HepG2 (cell line): ENCODE data around the gene CPNE2. TPM values are rescaled to one million over a fixed set of nuclear protein-coding genes. Genes with fewer than 3 reads are reported as not detected.

Experiments used
- AKNA ChIP-seq: sonication (generic); formaldehyde crosslinking; IDR thresholded peaks from 2 replicates; pipeline ENCODE4 v1.4.0; 2020; ENCODE audit warnings: missing genetic modification reagents, borderline replicate concordance
- CHCHD3 ChIP-seq: sonication (generic); formaldehyde crosslinking; IDR thresholded peaks from 2 replicates; pipeline ENCODE4 v1.8.0; 2022; ENCODE audit warnings: mild to moderate bottlenecking, missing genetic modification reagents, moderate library complexity
- EEA1 ChIP-seq: sonication (generic); formaldehyde crosslinking; IDR thresholded peaks from 2 replicates; pipeline ENCODE4 v1.5.1; 2020; ENCODE audit warnings: mild to moderate bottlenecking, missing genetic modification reagents, borderline replicate concordance
- FOXK1 ChIP-seq: sonication (generic); formaldehyde crosslinking; IDR thresholded peaks from 2 replicates; pipeline ENCODE4 v1.4.0; 2020; ENCODE audit warnings: low read depth, missing genetic modification reagents, borderline replicate concordance
- HMG20B ChIP-seq: conservative IDR thresholded peaks from 2 replicates; pipeline ENCODE4 v1.6.1; 2016; ENCODE audit warnings: missing genetic modification reagents, missing compliant biosample characterization
- IRF2 ChIP-seq: IDR thresholded peaks from 2 replicates; pipeline ENCODE4 v1.6.1; 2018; ENCODE audit warnings: missing genetic modification reagents, missing compliant biosample characterization
- LBX2 ChIP-seq: sonication (generic); formaldehyde crosslinking; IDR thresholded peaks from 2 replicates; pipeline ENCODE4 v1.5.0; 2020; ENCODE audit warnings: missing genetic modification reagents, mild to moderate bottlenecking, borderline replicate concordance
- NFE2 ChIP-seq: sonication (generic); formaldehyde crosslinking; IDR thresholded peaks from 2 replicates; pipeline ENCODE4 v1.4.0; 2020; ENCODE audit warnings: missing genetic modification reagents
- NFYC ChIP-seq: IDR thresholded peaks from 2 replicates; pipeline ENCODE4 v1.6.1; 2016; ENCODE audit warnings: missing genetic modification reagents, missing compliant biosample characterization
- PLSCR1 ChIP-seq: sonication (generic); formaldehyde crosslinking; IDR thresholded peaks from 2 replicates; pipeline ENCODE4 v1.5.0; 2020; ENCODE audit warnings: missing genetic modification reagents, mild to moderate bottlenecking, borderline replicate concordance
- RFXANK ChIP-seq: IDR thresholded peaks from 2 replicates; pipeline ENCODE4 v1.6.1; 2016
- SALL1 ChIP-seq: sonication (generic); formaldehyde crosslinking; IDR thresholded peaks from 2 replicates; pipeline ENCODE4 v1.8.0; 2022; ENCODE audit warnings: mild to moderate bottlenecking, missing genetic modification reagents
- SP2 ChIP-seq: sonication (generic); formaldehyde crosslinking; IDR thresholded peaks from 2 replicates; pipeline ENCODE4 v1.5.1; 2020; ENCODE audit warnings: mild to moderate bottlenecking, missing genetic modification reagents
- TFDP1 ChIP-seq: IDR thresholded peaks from 2 replicates; pipeline ENCODE4 v1.6.1; 2016; ENCODE audit warnings: missing compliant biosample characterization, missing genetic modification reagents, borderline replicate concordance
- TFE3 ChIP-seq: IDR thresholded peaks from 2 replicates; pipeline ENCODE4 v1.6.1; 2016
- ZFX ChIP-seq: sonication (generic); formaldehyde crosslinking; IDR thresholded peaks from 2 replicates; pipeline ENCODE4 v1.4.0; 2020; ENCODE audit warnings: mild to moderate bottlenecking, low read depth, missing genetic modification reagents, moderate library complexity
- ZNF501 ChIP-seq: sonication (generic); formaldehyde crosslinking; IDR thresholded peaks from 2 replicates; pipeline ENCODE4 v1.5.1; 2020; ENCODE audit warnings: mild to moderate bottlenecking, moderate library complexity, missing genetic modification reagents
- ZNF672 ChIP-seq: sonication (generic); formaldehyde crosslinking; IDR thresholded peaks from 2 replicates; pipeline ENCODE4 v1.8.1; 2022; ENCODE audit warnings: missing genetic modification reagents
- ZNF839 ChIP-seq: sonication (generic); formaldehyde crosslinking; IDR thresholded peaks from 2 replicates; pipeline ENCODE4 v1.4.0; 2020; ENCODE audit warnings: missing genetic modification reagents, mild to moderate bottlenecking, borderline replicate concordance
- ZSCAN30 ChIP-seq: sonication (generic); formaldehyde crosslinking; IDR thresholded peaks from 2 replicates; pipeline ENCODE4 v1.5.0; 2020; ENCODE audit warnings: mild to moderate bottlenecking, missing genetic modification reagents
- ZSCAN31 ChIP-seq: sonication (generic); formaldehyde crosslinking; IDR thresholded peaks from 2 replicates; pipeline ENCODE4 v1.5.0; 2020; ENCODE audit warnings: low read depth, mild to moderate bottlenecking, missing genetic modification reagents
- polyA plus RNA-seq, 8 experiments: library from polyadenylated mRNA; depleted of rRNA in 3 of 8; stranded (reverse) in 7 of 8; unstranded in 1 of 8; fragments of >200 nt; fragmentation: Illumina TruSeq in 4 of 8; extraction: Trizol in 4 of 8; gene quantifications; 2 replicates each; pipeline versions ENCODE4 v1.2.1 to v1.2.3, GENCODE V29; 2011 to 2016; ENCODE audit warnings: low read depth in 4 of 8, missing spikeins in 1 of 8, mixed read lengths in 1 of 8; ENCODE audit not compliant: insufficient read depth in 1 of 8
- total RNA-seq, 5 experiments: library from RNA; depleted of rRNA; stranded (reverse); fragments of >200 nt; fragmentation: Illumina TruSeq; extraction: Trizol; gene quantifications; 2 replicates each; pipeline ENCODE4 v1.2.3, GENCODE V29; 2016; ENCODE audit warnings: low read depth in 1 of 5

CPNE2 gene
- total and polyA plus RNA-seq, 2 of the 13 experiments (the other 11 are each of a cell fraction or from before 2014, with no cell fraction given) = 10.6 to 23.3 TPM

GRCh38 chr16:57045694-57046381, 46.5 kb upstream of the CPNE2 start (continued):
- TF ChIP-seq RFXANK (no peak), ZNF501 (CRISPR knock-in tag) (peak; percentile 83), FOXK1 (CRISPR knock-in tag) (peak; percentile 73; the same call in 1 of the 2 replicates), ZNF672 (no peak), PLSCR1 (CRISPR knock-in tag) (no peak), AKNA (no peak), SALL1 (CRISPR knock-in tag) (peak; percentile 75), TFE3 (CRISPR knock-in tag) (peak; percentile 15; the same call in 1 of the 2 replicates), ZNF839 (CRISPR knock-in tag) (no peak), TFDP1 (no peak), HMG20B (CRISPR knock-in tag) (no peak), CHCHD3 (no peak), NFE2 (no peak), IRF2 (CRISPR knock-in tag) (peak; percentile 63), NFYC (no peak), ZSCAN30 (CRISPR knock-in tag) (no peak), SP2 (no peak), ZFX (CRISPR knock-in tag) (peak; percentile 72), EEA1 (no peak), ZSCAN31 (CRISPR knock-in tag) (no peak), LBX2 (CRISPR knock-in tag) (0 out of 2 replicates have a peak, but pooled peaks have one; percentile 18)
